HL-60 (cell line): Measurements from ENCODE around the gene ATG5.

Experiments used
- DNase-seq, 2 experiments: peaks; one replicate each; pipeline ENCODE4 v3.0.0-alpha.2; 2010 to 2020; ENCODE audit warnings: low read depth in 1 of 2, low spot score in 1 of 2
- H3K27ac ChIP-seq: fragments of 250-450 bp; sonication (Bioruptor Pico); replicated peaks from 2 replicates; pipeline ENCODE4 v1.5.1; 2020; ENCODE audit warnings: mild to moderate bottlenecking, moderate library complexity
- H3K27me3 ChIP-seq: fragments of 250-450 bp; sonication (Bioruptor Pico); 2 replicates; pipeline ENCODE4 v1.5.1; 2021; ENCODE audit warnings: mild to moderate bottlenecking, moderate library complexity; ENCODE audit not compliant: insufficient read depth, poor library complexity, severe bottlenecking
- H3K4me3 ChIP-seq: replicated peaks from 2 replicates; pipeline ENCODE4 v1.5.1; 2011; ENCODE audit warnings: mild to moderate bottlenecking, control low read depth, low read length; ENCODE audit not compliant: insufficient read depth
- CTCF ChIP-seq: IDR thresholded peaks from one replicate; pipeline ENCODE4 v1.5.1; 2011; ENCODE audit warnings: low read length, control low read depth, inconsistent platforms; ENCODE audit not compliant: insufficient read depth
- GABPA ChIP-seq: IDR thresholded peaks from 2 replicates; pipeline ENCODE4 v1.6.1; 2012; ENCODE audit warnings: low read depth
- POLR2AphosphoS5 ChIP-seq: IDR thresholded peaks from 2 replicates; pipeline ENCODE4 v1.6.1; 2012; ENCODE audit warnings: low read depth
- REST ChIP-seq: IDR thresholded peaks from 2 replicates; pipeline ENCODE4 v1.6.1; 2012; ENCODE audit warnings: low read depth; ENCODE audit not compliant: insufficient replicate concordance
- SPI1 ChIP-seq: IDR thresholded peaks from 2 replicates; pipeline ENCODE4 v1.6.1; 2012; ENCODE audit warnings: low read depth, mild to moderate bottlenecking, borderline replicate concordance

The ATG5 gene

GRCh38 chr6:106184629-106185028 is 140.9 kb downstream of the ATG5 start:
- no peak overlapping the region for H3K27ac ChIP-seq
- DNase-seq = no peak
- TF ChIP-seq CTCF = no peak
- no peak for TF ChIP-seq POLR2AphosphoS5
- TF ChIP-seq GABPA = no peak
- TF ChIP-seq REST = no peak
- TF ChIP-seq SPI1 = no peak
- no peak overlapping the region for H3K4me3 ChIP-seq
- no peaks in the 10 kb centered on the region for H3K27me3 ChIP-seq

GRCh38 chr6:106183430-106183829 is 142.1 kb downstream of the ATG5 start:
- Histone ChIP-seq H3K4me3 (no peak overlapping the region), H3K27ac (no peak overlapping the region), H3K27me3 (no peaks in the 10 kb centered on the region)
- TF ChIP-seq CTCF = no peak
- TF ChIP-seq SPI1 = no peak
- no peak for TF ChIP-seq GABPA
- TF ChIP-seq REST = no peak
- TF ChIP-seq POLR2AphosphoS5 = no peak
- no peak for DNase-seq

GRCh38 chr6:106182455-106182854 is 143.1 kb downstream of the ATG5 start:
- TF ChIP-seq SPI1 (no peak), CTCF (no peak), REST (no peak), GABPA (no peak), POLR2AphosphoS5 (no peak)
- Histone ChIP-seq H3K4me3 (no peak overlapping the region), H3K27me3 (no peaks in the 10 kb centered on the region), H3K27ac (no peak overlapping the region)
- no peak for DNase-seq
